Chondrocyte (in vitro differentiated cells): ENCODE data around the gene EXOC3L4. TPM values are rescaled to one million over a fixed set of nuclear protein-coding genes. Genes with fewer than 3 reads are reported as not detected.

Experiments used
- DNase-seq: peaks from one replicate; pipeline ENCODE4 v3.0.0; 2021; ENCODE audit warnings: mixed read lengths, low spot score
- H3K27ac Mint-ChIP-seq: one replicate; pipeline ENCODE4 v1.8.0; 2021; ENCODE audit warnings: mild to moderate bottlenecking, moderate library complexity, mixed read lengths; ENCODE audit not compliant: unreplicated experiment
- H3K27me3 Mint-ChIP-seq: 2 replicates; pipeline ENCODE4 v1.8.0; 2021; ENCODE audit warnings: low read depth, mixed read lengths
- H3K36me3 Mint-ChIP-seq: 2 replicates; pipeline ENCODE4 v1.8.0; 2021; ENCODE audit warnings: low read depth, mixed read lengths
- H3K4me1 Mint-ChIP-seq: 2 replicates; pipeline ENCODE4 v1.8.0; 2021; ENCODE audit warnings: low read depth, mild to moderate bottlenecking, mixed read lengths
- H3K4me3 Mint-ChIP-seq: one replicate; pipeline ENCODE4 v1.8.0; 2021; ENCODE audit warnings: mild to moderate bottlenecking, moderate library complexity, mixed read lengths; ENCODE audit not compliant: unreplicated experiment
- H3K9me3 Mint-ChIP-seq: 2 replicates; pipeline ENCODE4 v1.8.0; 2021; ENCODE audit warnings: low read depth, mixed read lengths
- CTCF ChIP-seq: fragments of 200-600 bp; sonication (generic); IDR thresholded peaks from 2 replicates; pipeline ENCODE4 v1.5.0; 2021; ENCODE audit warnings: antibody characterized with exemption, mild to moderate bottlenecking, moderate library complexity
- total RNA-seq: library from RNA; stranded (reverse); gene quantifications from 3 replicates; pipeline ENCODE4 v1.2.1, GENCODE V29; 2021

EXOC3L4 gene
- total RNA-seq, 1 donor from 2014 or later = not detected

- Mint-ChIP-seq H3K27me3 (no peaks in the 10 kb centered on the region), H3K4me3 (no peak overlapping the region), H3K27ac (no peak overlapping the region), H3K4me1 (peaks cover 22% of the 10 kb centered on the region), H3K9me3 (no peaks in the 10 kb centered on the region), H3K36me3 (no peaks in the 10 kb centered on the region)
- no peak for DNase-seq
- TF ChIP-seq CTCF = no peak
These were observed 22.8 kb upstream of the EXOC3L4 start for GRCh38 chr14:103071544-103072251.

DNA sequence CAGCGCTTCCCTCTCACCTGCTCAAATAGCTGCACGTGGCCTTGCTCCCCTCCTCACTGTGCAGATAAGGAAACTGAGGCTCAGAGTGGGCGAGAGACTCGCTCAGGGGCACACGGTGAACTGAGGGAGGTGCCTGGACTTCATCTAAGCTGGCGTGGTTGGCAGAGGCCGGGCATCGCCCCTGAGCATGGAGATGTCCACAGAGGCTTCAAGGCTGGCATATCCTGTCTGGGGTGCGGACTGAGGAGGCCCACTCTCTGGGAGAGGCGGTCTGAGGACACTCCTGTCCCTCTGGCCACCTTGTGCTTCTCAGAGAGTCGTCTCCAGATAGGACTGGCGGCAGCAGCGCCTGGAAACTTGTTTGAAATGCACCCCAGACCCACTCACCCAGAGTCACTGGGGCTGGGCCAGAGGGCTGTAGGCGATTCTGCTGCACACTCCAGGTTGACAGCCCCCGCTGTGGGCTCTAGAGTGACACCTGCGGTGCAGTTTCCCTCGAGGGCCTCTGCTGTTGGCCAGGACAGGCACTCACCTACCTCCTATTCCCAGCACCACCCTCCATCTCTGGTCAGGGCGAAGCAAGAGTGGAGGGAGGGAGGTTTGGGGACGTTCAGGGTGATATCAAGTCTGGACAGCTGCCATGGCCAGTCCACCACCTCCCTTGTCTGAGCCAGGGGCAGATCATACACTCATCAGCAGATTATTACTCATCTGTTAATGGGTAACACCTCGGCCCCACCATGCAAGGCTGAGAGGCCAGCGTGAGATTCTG is 21.7 kb upstream of the EXOC3L4 start:
- no peak overlapping the region for H3K4me3 Mint-ChIP-seq
- no peaks in the 10 kb centered on the region for H3K36me3 Mint-ChIP-seq
- H3K9me3 Mint-ChIP-seq = no peaks in the 10 kb centered on the region
- no peaks in the 10 kb centered on the region for H3K27me3 Mint-ChIP-seq
- H3K27ac Mint-ChIP-seq = peak overlapping the region; percentile 69
- peaks cover 14% of the 10 kb centered on the region for H3K4me1 Mint-ChIP-seq
- no peak for TF ChIP-seq CTCF
- peak; percentile 91 for DNase-seq

DNA sequence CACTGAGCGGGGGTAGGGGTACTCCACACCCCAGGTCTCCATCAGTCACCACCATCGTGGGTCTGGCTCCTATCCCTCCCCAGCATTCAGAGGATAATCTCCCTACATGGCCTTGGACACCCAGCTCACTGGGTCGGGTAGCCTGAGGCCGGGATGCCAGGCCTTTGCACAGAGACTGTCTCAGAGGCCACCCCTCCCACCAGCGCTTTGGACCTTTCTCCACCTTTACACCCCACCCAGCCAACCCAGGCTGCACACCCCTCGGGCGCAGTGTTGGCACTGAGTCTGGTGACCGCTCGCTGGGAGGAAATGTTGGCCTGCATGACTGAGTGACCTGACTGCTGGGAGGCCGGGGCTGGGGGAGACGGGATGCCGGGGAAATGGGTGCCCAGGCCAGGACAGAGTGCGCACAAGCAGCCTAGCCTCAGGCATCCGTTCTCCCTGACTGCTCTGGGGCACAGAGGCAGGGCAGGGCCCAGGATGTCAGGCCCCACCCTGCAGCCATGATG is 21.1 kb upstream of the EXOC3L4 start:
- peaks cover 14% of the 10 kb centered on the region for H3K4me1 Mint-ChIP-seq
- DNase-seq = peak; percentile 86
- no peak overlapping the region for H3K4me3 Mint-ChIP-seq
- no peaks in the 10 kb centered on the region for H3K27me3 Mint-ChIP-seq
- H3K27ac Mint-ChIP-seq = peak overlapping the region; percentile 69
- TF ChIP-seq CTCF = no peak
- H3K9me3 Mint-ChIP-seq = no peaks in the 10 kb centered on the region
- no peaks in the 10 kb centered on the region for H3K36me3 Mint-ChIP-seq

- Mint-ChIP-seq H3K4me3 (no peak overlapping the region), H3K4me1 (peaks cover 14% of the 10 kb centered on the region), H3K27ac (peak overlapping the region; percentile 69), H3K36me3 (no peaks in the 10 kb centered on the region), H3K27me3 (no peaks in the 10 kb centered on the region), H3K9me3 (no peaks in the 10 kb centered on the region)
- no peak for TF ChIP-seq CTCF
- peak; percentile 79 for DNase-seq
These were observed 20.4 kb upstream of the EXOC3L4 start for GRCh38 chr14:103073876-103074728.
